ENCODE results near the gene MAP3K15.

DNA sequence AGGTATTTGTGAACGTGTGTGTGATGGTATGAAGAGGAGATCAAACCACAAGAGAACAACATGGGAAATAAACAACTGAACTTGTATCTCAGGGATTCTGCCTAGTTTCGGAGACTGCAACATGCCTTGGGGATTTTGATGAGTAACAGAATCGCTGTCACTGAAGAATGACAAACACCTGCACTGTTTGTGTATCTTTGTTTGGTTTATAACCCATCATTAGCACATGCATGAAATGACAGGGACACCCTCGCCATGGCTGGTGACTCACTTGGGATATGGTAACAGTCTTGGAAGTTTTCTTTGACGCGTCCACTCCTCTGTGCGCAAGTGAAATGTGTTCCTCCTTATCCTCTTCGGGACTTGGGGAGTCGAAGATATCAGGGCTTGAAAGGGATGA, 30.3 kb upstream of the MAP3K15 start:
- TF ChIP-seq, protein P1, sequence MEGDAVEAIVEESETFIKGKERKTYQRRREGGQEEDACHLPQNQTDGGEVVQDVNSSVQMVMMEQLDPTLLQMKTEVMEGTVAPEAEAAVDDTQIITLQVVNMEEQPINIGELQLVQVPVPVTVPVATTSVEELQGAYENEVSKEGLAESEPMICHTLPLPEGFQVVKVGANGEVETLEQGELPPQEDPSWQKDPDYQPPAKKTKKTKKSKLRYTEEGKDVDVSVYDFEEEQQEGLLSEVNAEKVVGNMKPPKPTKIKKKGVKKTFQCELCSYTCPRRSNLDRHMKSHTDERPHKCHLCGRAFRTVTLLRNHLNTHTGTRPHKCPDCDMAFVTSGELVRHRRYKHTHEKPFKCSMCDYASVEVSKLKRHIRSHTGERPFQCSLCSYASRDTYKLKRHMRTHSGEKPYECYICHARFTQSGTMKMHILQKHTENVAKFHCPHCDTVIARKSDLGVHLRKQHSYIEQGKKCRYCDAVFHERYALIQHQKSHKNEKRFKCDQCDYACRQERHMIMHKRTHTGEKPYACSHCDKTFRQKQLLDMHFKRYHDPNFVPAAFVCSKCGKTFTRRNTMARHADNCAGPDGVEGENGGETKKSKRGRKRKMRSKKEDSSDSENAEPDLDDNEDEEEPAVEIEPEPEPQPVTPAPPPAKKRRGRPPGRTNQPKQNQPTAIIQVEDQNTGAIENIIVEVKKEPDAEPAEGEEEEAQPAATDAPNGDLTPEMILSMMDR (IDR thresholded peaks at IDR 0.05): no peak
- no peak for TF ChIP-seq POLR2A (IDR thresholded peaks at IDR 0.05)
